Activated CD4-positive, CD25-positive, alpha-beta regulatory T cell treated with anti-CD3 and anti-CD28 coated beads, Interleukin-2, amount 50 U/mL, for 16 hours (primary cell): ENCODE data around the gene TSPAN11.

Source experiments
- DNase-seq: peaks from one replicate; pipeline ENCODE4 v3.0.0-alpha.2; 2020; ENCODE audit warnings: low read depth, low spot score

Gene TSPAN11

GRCh38 chr12:30979371-30980259, 53.1 kb downstream of the TSPAN11 start:
- DNase-seq, result no peak

GRCh38 chr12:30980955-30981662, 54.6 kb downstream of the TSPAN11 start:
- DNase-seq, result no peak

- DNase-seq, result no peak
Observed at GRCh38 chr12:30982413-30982812, 55.9 kb downstream of the TSPAN11 start.

- no peak for DNase-seq
Observed at GRCh38 chr12:30985814-30986452, 59.4 kb downstream of the TSPAN11 start.

- no peak for DNase-seq
Observed at GRCh38 chr12:30988086-30988485, 61.5 kb downstream of the TSPAN11 start.

GRCh38 chr12:30988646-30989286, 62.2 kb downstream of the TSPAN11 start:
- no peak for DNase-seq

- no peak for DNase-seq
Observed at GRCh38 chr12:30989754-30990153, 63.2 kb downstream of the TSPAN11 start.

- no peak for DNase-seq
Observed at GRCh38 chr12:30990316-30990715, 63.8 kb downstream of the TSPAN11 start.

- no peak for DNase-seq
Observed at GRCh38 chr12:30990776-30991175, 64.2 kb downstream of the TSPAN11 start.

GRCh38 chr12:30991466-30991865, 64.9 kb downstream of the TSPAN11 start:
- DNase-seq, result no peak

GRCh38 chr12:30992381-30992780, 65.8 kb downstream of the TSPAN11 start:
- DNase-seq, result no peak

GRCh38 chr12:30993766-30994165, 67.2 kb downstream of the TSPAN11 start:
- DNase-seq, result no peak

- no peak for DNase-seq
Observed at GRCh38 chr12:30994274-30994673, 67.7 kb downstream of the TSPAN11 start.

- DNase-seq, result no peak
Observed at GRCh38 chr12:30996255-30996654, 69.7 kb downstream of the TSPAN11 start.

GRCh38 chr12:30996752-30997151, 70.2 kb downstream of the TSPAN11 start:
- no peak for DNase-seq

- DNase-seq, result no peak
Observed at GRCh38 chr12:30997685-30998440, 71.3 kb downstream of the TSPAN11 start.

GRCh38 chr12:30999011-30999410, 72.5 kb downstream of the TSPAN11 start:
- DNase-seq, result no peak

GRCh38 chr12:30999723-31000122, 73.2 kb downstream of the TSPAN11 start:
- no peak for DNase-seq

GRCh38 chr12:31000751-31001150, 74.2 kb downstream of the TSPAN11 start:
- no peak for DNase-seq

GRCh38 chr12:31001581-31002360, 75.2 kb downstream of the TSPAN11 start:
- DNase-seq, result no peak
